Transverse colon (tissue), 4 donors: ENCODE data around the gene DEDD. TPM values are rescaled to one million over a fixed set of nuclear protein-coding genes. Genes with fewer than 3 reads are reported as not detected.

Experiments
- DNase-seq: peaks from one replicate; pipeline ENCODE4 v3.0.0-alpha.2; 2019
- H3K27ac ChIP-seq, 4 donors: fragments of 200-600 bp; sonication (generic); 2 replicates each; pipeline ENCODE4 v1.5.1; 2016 to 2018; ENCODE audit warnings: inconsistent platforms in 4 of 4
- H3K27me3 ChIP-seq: fragments of 200-600 bp; sonication (generic); 2 replicates; pipeline ENCODE4 v1.5.1; 2017; ENCODE audit warnings: inconsistent platforms
- H3K36me3 ChIP-seq, 4 donors: fragments of 200-600 bp; sonication (generic); 2 replicates each; pipeline ENCODE4 v1.5.1; 2017 to 2019; ENCODE audit warnings: inconsistent platforms in 4 of 4
- H3K4me1 ChIP-seq, 4 donors: fragments of 200-600 bp; sonication (generic); 2 replicates each; pipeline ENCODE4 v1.5.1; 2017 to 2020; ENCODE audit warnings: inconsistent platforms in 4 of 4
- H3K4me3 ChIP-seq, 4 donors: fragments of 200-600 bp; sonication (generic); 1 replicate in 1 of 4; 2 replicates in 3 of 4; pipeline versions ENCODE4 v1.5.1 to v1.6.1; 2017 to 2019; ENCODE audit warnings: inconsistent platforms in 4 of 4
- H3K9me3 ChIP-seq, 2 donors: fragments of 200-600 bp; sonication (generic); 2 replicates each; pipeline ENCODE4 v1.5.1; 2017 to 2019; ENCODE audit warnings: inconsistent platforms in 2 of 2
- CTCF ChIP-seq, 5 experiments: fragments of 200-600 bp in 3 of 5; fragments of 450-650 bp in 2 of 5; sonication (generic) in 3 of 5; IDR thresholded peaks; 1 replicate in 2 of 5; 2 replicates in 3 of 5; pipeline ENCODE4 v1.5.1; 2016 to 2017; ENCODE audit warnings: antibody characterized with exemption in 5 of 5, inconsistent platforms in 3 of 5, mild to moderate bottlenecking in 2 of 5, moderate library complexity in 1 of 5
- EP300 ChIP-seq: sonication (generic); formaldehyde crosslinking; IDR thresholded peaks from one replicate; pipeline ENCODE4 v1.6.1; 2017; ENCODE audit warnings: antibody characterized with exemption, low read depth
- POLR2A ChIP-seq: fragments of 450-650 bp; IDR thresholded peaks from one replicate; pipeline ENCODE4 v1.6.1; 2016; ENCODE audit warnings: antibody characterized with exemption, mild to moderate bottlenecking, moderate library complexity
- POLR2AphosphoS5 ChIP-seq, 3 donors: sonication (generic); formaldehyde crosslinking; IDR thresholded peaks; one replicate each; pipeline ENCODE4 v1.6.1; 2016; ENCODE audit warnings: antibody characterized with exemption in 3 of 3
- WGBS, 2 donors: methylation state at CpG; one replicate each; pipeline ENCODE4 v1.1.5; 2018; ENCODE audit warnings: low coverage in 1 of 2; 5-methylcytosine and 5-hydroxymethylcytosine counted together
- in situ Hi-C, 4 donors: fragments of 200-750 bp; cut with MboI; loops; one replicate each; pipeline versions ENCODE4 v1.15.0 to v1.15.1; 2017; ENCODE audit warnings: low sequenced_read_pairs in 3 of 4, low pct_ligation_motif_present in 1 of 4, low pct_unique_long_range_greater_than_20kb in 1 of 4
- intact Hi-C: fragments of 100-400 bp; cut with DNase I; formaldehyde crosslinking; loops from one replicate; pipeline ENCODE4 v1.15.1; 2023; ENCODE audit warnings: low total_unique reads
- total RNA-seq, 4 donors: library from RNA; depleted of rRNA; stranded (reverse); fragments of >200 nt; gene quantifications; one replicate each; pipeline ENCODE4 v1.1.0, GENCODE V29; 2016

DEDD gene
- total RNA-seq, 4 donors from 2014 or later: 30.3 to 73.7 (median 38.6) TPM

DNA sequence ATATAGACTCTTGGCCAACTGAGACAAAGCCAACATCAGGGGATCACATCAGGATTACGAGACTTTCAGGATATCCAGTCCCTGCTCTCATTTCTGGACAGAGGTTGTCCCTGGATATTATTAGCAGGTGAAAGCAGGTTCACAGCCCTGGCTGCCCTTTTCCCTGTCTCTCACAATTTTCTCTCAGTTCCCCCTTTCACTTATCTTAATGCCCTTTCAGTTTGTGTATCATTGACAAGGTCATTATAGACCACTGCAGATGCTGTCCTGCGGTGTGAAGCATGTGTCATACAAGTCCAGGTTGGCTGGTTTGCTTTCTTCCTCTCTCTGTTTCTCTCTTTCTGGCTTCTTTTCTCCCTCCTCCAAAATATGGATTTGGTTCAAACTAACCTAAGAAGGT is 36.5 kb downstream of the DEDD start:
- intact Hi-C loops (loop anchor here (5.0 kb wide), 1 partner anchor 99 kb away; no protein-coding TSS in a partner anchor), in situ Hi-C loops (loop anchor here in 3 of 4 donors (5.0 to 25.0 kb wide), 3 partner anchors 99 to 259 kb away; no protein-coding TSS in a partner anchor)
- Histone ChIP-seq H3K9me3 (no peaks in the 10 kb centered on the region), H3K4me1 (peaks cover 6 to 20% (median 9%) of the 10 kb centered on the region in 4 donors), H3K27me3 (no peaks in the 10 kb centered on the region), H3K36me3 (peaks cover 0 to 8% (median under 1%) of the 10 kb centered on the region in 4 donors), H3K27ac (no peak overlapping the region), H3K4me3 (no peak overlapping the region)
- no peak for TF ChIP-seq POLR2A
- TF ChIP-seq EP300: no peak
- no peak for TF ChIP-seq CTCF (IDR thresholded peaks at IDR 0.05)
- TF ChIP-seq POLR2AphosphoS5 (IDR thresholded peaks at IDR 0.05): no peak
- 88% methylated on average over 2 of the region's 2 CpGs; no CpG with 5 or more reads in 1 of the 2 donors for WGBS, 2 donors
- no peak for DNase-seq

DNA sequence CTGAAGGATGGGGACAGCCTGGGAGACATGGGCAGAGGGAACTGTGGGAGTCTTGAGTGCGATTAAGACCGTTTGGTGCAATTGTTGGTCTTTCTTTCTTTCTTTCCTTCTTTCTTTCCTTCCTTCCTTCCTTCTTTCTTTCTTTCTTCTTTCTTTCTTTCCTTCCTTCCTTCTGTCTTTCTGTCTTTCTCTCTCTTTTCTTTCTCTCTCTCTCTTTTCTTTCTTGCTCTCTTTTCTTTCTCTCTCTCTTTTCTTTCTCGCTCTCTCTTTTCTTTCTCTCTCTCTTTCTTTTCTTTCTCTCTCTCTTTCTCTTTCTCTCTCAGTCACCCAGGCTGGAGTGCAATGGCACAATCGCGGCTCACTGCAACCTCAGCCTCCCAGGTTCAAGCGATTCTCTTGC is 37.2 kb downstream of the DEDD start:
- H3K27me3 ChIP-seq: no peaks in the 10 kb centered on the region
- intact Hi-C loops: loop anchor here (5.0 kb wide), 1 partner anchor 98 kb away; no protein-coding TSS in a partner anchor
- in situ Hi-C loops: loop anchor here in 3 of 4 donors (5.0 to 25.0 kb wide), 3 partner anchors 98 to 258 kb away; no protein-coding TSS in a partner anchor

DNA sequence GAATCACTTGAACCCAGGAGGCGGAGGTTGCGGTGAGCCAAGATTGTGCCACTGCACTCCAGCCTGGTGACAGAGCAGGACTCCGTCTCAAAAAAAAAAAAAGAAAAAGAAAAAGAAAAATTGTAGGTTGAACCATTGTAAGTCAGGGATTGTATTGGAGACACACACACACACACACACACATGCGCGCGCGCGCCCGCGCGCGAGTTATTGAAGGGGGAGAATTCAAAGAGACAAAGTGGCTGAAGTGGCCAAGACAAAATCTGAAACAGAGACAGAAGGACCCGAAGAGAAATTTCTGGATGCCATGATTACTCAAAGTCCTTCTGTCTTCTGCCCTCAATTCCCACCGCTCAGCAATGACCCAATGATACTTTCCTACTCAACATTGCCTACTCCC is 38.0 kb downstream of the DEDD start:
- in situ Hi-C loops (loop anchor here in 2 of 4 donors (5.0 to 25.0 kb wide), 3 partner anchors 97 to 257 kb away; no protein-coding TSS in a partner anchor), intact Hi-C loops (no loop called here)
- 89 to 97% methylated on average over 7 to 14 of the region's 14 CpGs for WGBS, 2 donors
- TF ChIP-seq CTCF (IDR thresholded peaks at IDR 0.05): no peak
- TF ChIP-seq POLR2A: no peak
- no peak for TF ChIP-seq EP300
- TF ChIP-seq POLR2AphosphoS5 (IDR thresholded peaks at IDR 0.05): no peak
- Histone ChIP-seq H3K4me3 (no peak overlapping the region), H3K9me3 (no peaks in the 10 kb centered on the region), H3K4me1 (peaks cover 7 to 25% (median 11%) of the 10 kb centered on the region in 4 donors), H3K27ac (no peak overlapping the region), H3K27me3 (no peaks in the 10 kb centered on the region), H3K36me3 (no peaks in the 10 kb centered on the region)
- no peak for DNase-seq

More for the DNA sequence above, 37.2 kb downstream of the DEDD start:
- H3K9me3 ChIP-seq: no peaks in the 10 kb centered on the region
- no peak for DNase-seq
- H3K4me3 ChIP-seq: no peak overlapping the region
- no peak overlapping the region for H3K27ac ChIP-seq
- WGBS, 2 donors: 88 to 91% methylated on average over 6 of the region's 6 CpGs
- peaks cover 6 to 20% (median 9%) of the 10 kb centered on the region in 4 donors for H3K4me1 ChIP-seq
- TF ChIP-seq CTCF (IDR thresholded peaks at IDR 0.05) (no peak), EP300 (no peak), POLR2AphosphoS5 (IDR thresholded peaks at IDR 0.05) (no peak), POLR2A (no peak)
- H3K36me3 ChIP-seq: no peaks in the 10 kb centered on the region

DNA sequence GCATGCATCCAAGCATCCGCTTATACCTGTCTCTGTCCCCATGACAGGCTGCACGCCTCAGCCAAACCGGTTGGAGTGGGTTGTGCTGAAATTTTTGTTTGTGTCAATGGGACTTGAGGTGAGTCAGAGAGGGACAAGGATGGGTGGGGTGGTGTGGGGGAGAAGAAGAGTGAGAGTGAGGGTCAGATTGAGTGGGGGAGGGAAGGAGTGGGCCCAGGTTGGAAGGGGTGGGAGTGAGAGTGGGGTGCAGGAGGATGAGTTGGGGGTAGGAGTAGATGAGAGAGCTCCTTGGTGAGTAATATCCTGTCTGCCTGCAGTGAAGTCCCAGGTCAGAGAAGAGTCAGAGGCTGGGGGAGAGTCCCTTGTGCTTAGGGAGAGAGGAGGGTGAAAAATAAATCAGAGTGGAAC is 39.8 kb downstream of the DEDD start:
- H3K36me3 ChIP-seq: no peaks in the 10 kb centered on the region
- no peak for DNase-seq
- H3K9me3 ChIP-seq: no peaks in the 10 kb centered on the region
- TF ChIP-seq POLR2AphosphoS5 (IDR thresholded peaks at IDR 0.05) (no peak), EP300 (no peak), POLR2A (no peak), CTCF (IDR thresholded peaks at IDR 0.05) (no peak)
- 80% methylated on average over 3 of the region's 3 CpGs; no CpG with 5 or more reads in 1 of the 2 donors for WGBS, 2 donors
- no peaks in the 10 kb centered on the region for H3K27me3 ChIP-seq
- H3K4me3 ChIP-seq: no peak overlapping the region
- intact Hi-C loops (no loop called here), in situ Hi-C loops (loop anchor here in 2 of 4 donors (5.0 to 25.0 kb wide), 3 partner anchors 95 to 255 kb away; no protein-coding TSS in a partner anchor)
- no peak overlapping the region for H3K27ac ChIP-seq
- peaks cover 4 to 26% (median 11%) of the 10 kb centered on the region in 4 donors for H3K4me1 ChIP-seq
